Loucy (cell line): ENCODE measurements around the gene C9orf57.

ENCODE experiments used
- EZH2phosphoT487 ChIP-seq: fragments of 200-600 bp; IDR thresholded peaks from 2 replicates; pipeline ENCODE4 v1.6.1; 2018; ENCODE audit warnings: antibody characterized with exemption, mild to moderate bottlenecking, moderate library complexity, borderline replicate concordance
- TF ChIP-seq, protein P1 (sequence below): fragments of 200-600 bp; sonication (generic); conservative IDR thresholded peaks from 2 replicates; pipeline ENCODE4 v1.5.1; 2014; ENCODE audit warnings: mild to moderate bottlenecking, antibody characterized with exemption, low read length

DNA sequence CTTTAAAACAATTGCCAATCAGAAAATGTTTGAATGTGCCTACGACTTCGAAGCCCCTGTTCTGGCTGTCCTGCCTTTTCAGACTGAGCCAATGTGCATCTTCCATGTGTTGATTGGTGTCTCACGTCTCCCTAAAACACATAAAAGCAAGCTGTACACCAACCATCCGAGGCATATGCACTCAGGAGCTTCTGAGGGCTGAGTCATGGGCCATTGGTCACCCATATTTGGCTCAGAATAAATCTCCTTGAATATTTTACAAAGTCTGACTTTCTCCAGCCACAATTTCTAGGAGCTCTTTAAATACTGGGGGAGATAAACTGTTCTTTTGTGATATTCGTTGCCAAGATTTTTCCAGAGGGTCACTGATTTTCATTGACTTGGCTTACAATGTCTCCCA is 53.9 kb downstream of the C9orf57 start:
- TF ChIP-seq, protein P1, sequence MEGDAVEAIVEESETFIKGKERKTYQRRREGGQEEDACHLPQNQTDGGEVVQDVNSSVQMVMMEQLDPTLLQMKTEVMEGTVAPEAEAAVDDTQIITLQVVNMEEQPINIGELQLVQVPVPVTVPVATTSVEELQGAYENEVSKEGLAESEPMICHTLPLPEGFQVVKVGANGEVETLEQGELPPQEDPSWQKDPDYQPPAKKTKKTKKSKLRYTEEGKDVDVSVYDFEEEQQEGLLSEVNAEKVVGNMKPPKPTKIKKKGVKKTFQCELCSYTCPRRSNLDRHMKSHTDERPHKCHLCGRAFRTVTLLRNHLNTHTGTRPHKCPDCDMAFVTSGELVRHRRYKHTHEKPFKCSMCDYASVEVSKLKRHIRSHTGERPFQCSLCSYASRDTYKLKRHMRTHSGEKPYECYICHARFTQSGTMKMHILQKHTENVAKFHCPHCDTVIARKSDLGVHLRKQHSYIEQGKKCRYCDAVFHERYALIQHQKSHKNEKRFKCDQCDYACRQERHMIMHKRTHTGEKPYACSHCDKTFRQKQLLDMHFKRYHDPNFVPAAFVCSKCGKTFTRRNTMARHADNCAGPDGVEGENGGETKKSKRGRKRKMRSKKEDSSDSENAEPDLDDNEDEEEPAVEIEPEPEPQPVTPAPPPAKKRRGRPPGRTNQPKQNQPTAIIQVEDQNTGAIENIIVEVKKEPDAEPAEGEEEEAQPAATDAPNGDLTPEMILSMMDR: no peak
- no peak for TF ChIP-seq EZH2phosphoT487
